Heart right ventricle (tissue), 16 donors: ENCODE measurements around the gene BAHD1. TPM values are rescaled to one million over a fixed set of nuclear protein-coding genes. Genes with fewer than 3 reads are reported as not detected.
A peak's percentile ranks its signal among the peaks of the same experiment; 100 is the strongest.

ENCODE experiments used
- ATAC-seq, 8 donors: fragments of 200-7000 bp; cut with Tn5 transposase; one replicate each; pipeline ENCODE4 v1.9.1; 2020; ENCODE audit warnings: mild to moderate bottlenecking in 8 of 8, moderate library complexity in 8 of 8, moderate number of reproducible peaks in 1 of 8
- DNase-seq, 2 donors: peaks; one replicate each; pipeline ENCODE4 v3.0.0-alpha.2; 2020
- H3K27ac ChIP-seq, 10 donors: fragments of 200-600 bp; sonication (generic) in 2 of 10; one replicate each; pipeline versions ENCODE4 v1.5.0 to v1.8.0; 2020 to 2022; ENCODE audit warnings: mild to moderate bottlenecking in 3 of 10
- H3K27me3 ChIP-seq, 7 donors: fragments of 200-600 bp; one replicate each; pipeline ENCODE4 v1.8.0; 2021 to 2022; ENCODE audit warnings: mild to moderate bottlenecking in 2 of 7
- H3K36me3 ChIP-seq, 9 donors: fragments of 200-600 bp; sonication (generic) in 1 of 9; one replicate each; pipeline versions ENCODE4 v1.5.0 to v1.8.0; 2020 to 2022; ENCODE audit warnings: mild to moderate bottlenecking in 2 of 9
- H3K4me1 ChIP-seq, 9 donors: fragments of 200-600 bp; sonication (generic) in 1 of 9; one replicate each; pipeline versions ENCODE4 v1.5.0 to v1.8.0; 2020 to 2022; ENCODE audit warnings: mild to moderate bottlenecking in 4 of 9
- H3K4me3 ChIP-seq, 10 donors: fragments of 200-600 bp; sonication (generic) in 2 of 10; one replicate each; pipeline versions ENCODE4 v1.5.0 to v1.8.0; 2020 to 2022; ENCODE audit warnings: mild to moderate bottlenecking in 7 of 10, moderate library complexity in 2 of 10
- H3K9me3 ChIP-seq, 11 donors: fragments of 200-600 bp in 10 of 11; sonication (generic) in 2 of 11; one replicate each; pipeline versions ENCODE4 v1.5.0 to v1.8.0; 2013 to 2022; ENCODE audit warnings: mild to moderate bottlenecking in 2 of 11, control low read depth in 1 of 11, moderate library complexity in 1 of 11
- CTCF ChIP-seq, 9 donors: fragments of 200-600 bp; sonication (generic) in 2 of 9; IDR thresholded peaks; one replicate each; pipeline versions ENCODE4 v1.5.0 to v1.8.0; 2021 to 2022; ENCODE audit warnings: antibody characterized with exemption in 9 of 9, mild to moderate bottlenecking in 5 of 9, moderate library complexity in 1 of 9
- WGBS, 2 donors: extraction: QIAGEN DNeasy Blood & Tissue Kit; methylation state at CpG; one replicate each; pipeline ENCODE4 v1.1.7; 2013; ENCODE audit warnings: inconsistent platforms in 1 of 2; 5-methylcytosine and 5-hydroxymethylcytosine counted together
- intact Hi-C, 10 donors: fragments of 100-400 bp; cut with DNase I; formaldehyde crosslinking; loops; one replicate each; pipeline versions ENCODE4 v1.11.1 to v1.14.2; 2022
- polyA plus RNA-seq, 2 donors: library from polyadenylated mRNA; stranded (reverse); fragments of 200-250 nt; gene quantifications; one replicate each; pipeline ENCODE4 v1.2.3, GENCODE V29; 2013
- total RNA-seq, 10 donors: library from RNA; stranded (reverse); fragmentation: NEBNext Ultra II Directional in 3 of 10; extraction: Animal tissue kit (Norgen Biotek cat#: 25700) in 3 of 10; gene quantifications; one replicate each; pipeline versions ENCODE4 v1.2.1 to v1.2.4, GENCODE V29; 2021 to 2023
- donor health status: Arrhythmogenic right ventricular cardiomyopathy.
- donor health status: ischemic (EF 13 %, LVEDD 7.1; RV severe dilation, severe dysfunction).
- donor health status: healthy with polysubstance abuse.
- donor health status: DM: no; HTN: yes; CAD: no.
- donor health status: DM: no; HTN: no; CAD: no.
- donor health status: ischemic (EF 25% LVEDD 6.9; RV normal size, moderate dysfunction).
- donor health status: ischemic (EF 25% LVEDD 5.7; RV mildly dilated, moderate dysfunction).
- donor health status: healthy.
- donor health status: DM: yes; HTN: yes; CAD: no.
- donor health status: Ischemic cardiomyopathy.
- donor health status: ischemic (EF 35%, LVEDD 5.7; RV mildly dilated, moderate dysfunction).
- donor health status: nonischemic (EF 11% LVEDD 7.7; RV severe dilation, severe dysfunction).
- donor health status: DM: yes; HTN: yes; CAD: no.
- donor health status: PGD.
- donor health status: ischemic (EF 29% LVEDD 5.4; RV normal size, mild dysfunction).
- donor health status: nonischemic (EF 23%, LVEDD 6.1; RV moderate dilation, normal function).

Gene BAHD1
- total and polyA plus RNA-seq, 12 donors, result 8.9 to 17.8 (median 15.8) TPM

GRCh38 chr15:40418126-40418525 is 22.6 kb upstream of the BAHD1 start:
- TF ChIP-seq CTCF (IDR thresholded peaks at IDR 0.05), result no peak
- Histone ChIP-seq H3K27me3 (no peaks in the 10 kb centered on the region), H3K4me3 (no peak overlapping the region), H3K27ac (no peak overlapping the region), H3K9me3 (no peaks in the 10 kb centered on the region), H3K4me1 (peaks cover 6 to 26% (median 23%) of the 10 kb centered on the region in 9 donors), H3K36me3 (peaks cover 0 to 65% (median 28%) of the 10 kb centered on the region in 9 donors)
- no peak for ATAC-seq
- no peak for DNase-seq
- 93 to 94% methylated on average over 10 of the region's 10 CpGs for WGBS, 2 donors
- intact Hi-C loops, result loop anchor here in 1 of 10 donors (10.0 kb wide), 1 partner anchor 53 kb away; no protein-coding TSS in a partner anchor

DNA sequence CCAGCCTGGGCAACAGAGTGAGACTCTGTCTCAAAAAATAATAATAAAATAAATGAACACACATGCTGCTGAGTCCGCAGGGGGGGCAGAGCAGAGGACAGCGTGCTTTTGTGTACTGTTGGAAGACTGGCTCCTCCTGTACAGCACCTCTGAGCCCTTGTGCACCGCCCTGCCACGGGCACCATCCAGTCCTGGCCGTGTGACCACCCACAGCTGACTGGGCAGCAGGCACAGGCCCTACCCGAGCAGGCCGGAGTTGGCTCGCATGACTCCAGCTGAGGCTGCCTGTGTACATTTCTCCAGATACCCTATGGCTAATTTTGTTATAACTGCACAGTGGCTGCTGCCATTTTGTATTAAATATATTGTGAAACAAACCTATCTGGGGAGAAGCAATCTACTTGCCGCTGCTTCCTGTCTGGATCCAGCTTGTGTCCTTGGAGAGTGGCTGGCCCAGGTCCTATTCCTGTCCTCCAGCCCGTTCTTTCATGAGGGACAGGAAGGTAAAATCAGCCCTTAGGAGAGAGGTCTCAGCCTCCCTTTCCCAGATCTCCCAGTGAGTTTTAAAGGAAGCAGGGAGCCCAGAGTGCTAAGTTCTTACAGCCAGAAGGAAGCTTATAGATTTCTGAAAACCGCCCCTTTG is 20.6 kb upstream of the BAHD1 start:
- 52 to 56% methylated on average over 11 of the region's 11 CpGs for WGBS, 2 donors
- Histone ChIP-seq H3K4me1 (peaks cover 6 to 26% (median 23%) of the 10 kb centered on the region in 9 donors), H3K36me3 (peaks cover 0 to 44% (median 10%) of the 10 kb centered on the region in 9 donors), H3K27ac (peak overlapping the region; percentile 52 to 82 (median 64)), H3K27me3 (no peaks in the 10 kb centered on the region), H3K4me3 (no peak overlapping the region), H3K9me3 (no peaks in the 10 kb centered on the region)
- ATAC-seq, result peak; percentile 40 to 83 (median 67)
- intact Hi-C loops, result loop anchor here (2.0 to 10.0 kb wide), 11 partner anchors 53 to 375 kb away; partner anchors contain the start of genes CCDC9B (in 3 of the 10), INAFM2 (in 2 of the 10) and ANKRD63 (in 1 of the 10)
- DNase-seq, result peak in 1 of 2 donors; percentile 36
- no peak for TF ChIP-seq CTCF (IDR thresholded peaks at IDR 0.05)

DNA sequence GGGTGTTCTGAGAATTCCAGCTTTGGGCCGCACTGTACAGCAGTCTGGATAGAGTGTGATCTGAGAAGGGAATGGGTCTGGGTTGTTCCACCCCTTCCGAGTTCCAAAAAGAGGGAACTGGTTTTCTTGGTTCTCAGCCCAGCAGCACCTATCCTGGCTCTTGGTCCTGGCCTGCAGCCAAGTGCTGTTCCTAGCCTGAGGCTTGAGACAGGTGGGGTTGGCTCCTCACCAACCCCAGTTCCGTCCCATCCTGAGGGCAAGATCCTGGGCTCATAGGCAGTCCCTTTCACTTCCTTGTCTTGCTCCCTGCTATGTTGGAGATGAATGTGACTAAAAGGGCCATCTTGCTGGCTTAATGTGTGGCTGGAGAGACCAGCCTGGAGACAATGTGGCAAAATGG is 20.0 kb upstream of the BAHD1 start:
- no peaks in the 10 kb centered on the region for H3K27me3 ChIP-seq
- no peak for TF ChIP-seq CTCF (IDR thresholded peaks at IDR 0.05)
- peaks cover 6 to 26% (median 23%) of the 10 kb centered on the region in 9 donors for H3K4me1 ChIP-seq
- H3K36me3 ChIP-seq, result peaks cover 0 to 38% (median 7%) of the 10 kb centered on the region in 9 donors
- ATAC-seq (peak; percentile 21 to 53 (median 32)), DNase-seq (no peak)
- peak overlapping the region; percentile 52 to 82 (median 64) for H3K27ac ChIP-seq
- intact Hi-C loops, result loop anchor here (1.0 to 10.0 kb wide), 12 partner anchors 53 to 376 kb away; partner anchors contain the start of genes CCDC9B (in 3 of the 10), INAFM2 (in 2 of the 10) and ANKRD63 (in 1 of the 10)
- no peak overlapping the region for H3K4me3 ChIP-seq
- 40% methylated on average over 3 of the region's 3 CpGs for WGBS, 2 donors
- no peaks in the 10 kb centered on the region for H3K9me3 ChIP-seq

- TF ChIP-seq CTCF (IDR thresholded peaks at IDR 0.05), result peak; percentile 88 to 96 (median 95)
- no peaks in the 10 kb centered on the region for H3K27me3 ChIP-seq
- 12 to 13% methylated on average over 30 to 31 of the region's 31 CpGs for WGBS, 2 donors
- H3K36me3 ChIP-seq, result peaks cover 0 to 31% (median under 1%) of the 10 kb centered on the region in 9 donors
- peak overlapping the region in 9 of 10 donors; percentile 52 to 82 (median 64) for H3K27ac ChIP-seq
- H3K4me1 ChIP-seq, result peaks cover 6 to 26% (median 23%) of the 10 kb centered on the region in 9 donors
- H3K9me3 ChIP-seq, result no peaks in the 10 kb centered on the region
- intact Hi-C loops, result loop anchor here (1.0 to 10.0 kb wide), 16 partner anchors 54 to 377 kb away; partner anchors contain the start of genes CCDC9B (in 3 of the 10), INAFM2 (in 2 of the 10) and ANKRD63 (in 1 of the 10)
- no peak overlapping the region for H3K4me3 ChIP-seq
- peak; percentile 76 to 84 for DNase-seq
- peak; percentile 84 to 93 (median 90) for ATAC-seq
Measured at GRCh38 chr15:40421246-40422157, 19.3 kb upstream of the BAHD1 start.
